HG03025 (cell line): ENCODE measurements around the gene COQ2.
"Not testable (repeated sequence)": the region's sequence is repeated elsewhere in the genome, so short reads cannot be mapped to it uniquely, and the experiment has no call there.

Source experiments
- ATAC-seq: cut with Tn5 transposase; IDR thresholded peaks from one replicate; pipeline ENCODE4 v1.9.1; 2021; ENCODE audit warnings: mild to moderate bottlenecking, moderate library complexity; ENCODE audit not compliant: unreplicated experiment, low FRiP score

Gene COQ2

GRCh38 chr4:83284193-83285054, at the start of gene COQ2:
TSS of gene COQ2 (minus strand) at chr4:83284798. CDS start at chr4:83284764, 34 bp downstream.
- ATAC-seq = peak; percentile 84

- no peak for ATAC-seq
Measured at GRCh38 chr4:83331956-83332355, 47.4 kb upstream of the COQ2 start.

- no peak for ATAC-seq
Measured at GRCh38 chr4:83329521-83330110, 45.0 kb upstream of the COQ2 start.

GRCh38 chr4:83328521-83329187, 44.1 kb upstream of the COQ2 start:
- no peak for ATAC-seq

- ATAC-seq = no peak
Measured at GRCh38 chr4:83326546-83326945, 41.9 kb upstream of the COQ2 start.

- not testable (repeated sequence) for ATAC-seq
Measured at GRCh38 chr4:83325306-83325705, 40.7 kb upstream of the COQ2 start.

GRCh38 chr4:83323136-83323535, 38.5 kb upstream of the COQ2 start:
- no peak for ATAC-seq

GRCh38 chr4:83320548-83320947, 36.0 kb upstream of the COQ2 start:
- no peak for ATAC-seq

GRCh38 chr4:83318666-83319065, 34.1 kb upstream of the COQ2 start:
- no peak for ATAC-seq

- no peak for ATAC-seq
Measured at GRCh38 chr4:83317671-83318070, 33.1 kb upstream of the COQ2 start.

GRCh38 chr4:83316459-83317165, 32.0 kb upstream of the COQ2 start:
- ATAC-seq = no peak

- no peak for ATAC-seq
Measured at GRCh38 chr4:83315341-83315870, 30.8 kb upstream of the COQ2 start.

- no peak for ATAC-seq
Measured at GRCh38 chr4:83308672-83309071, 24.1 kb upstream of the COQ2 start.

- no peak for ATAC-seq
Measured at GRCh38 chr4:83307920-83308319, 23.3 kb upstream of the COQ2 start.

GRCh38 chr4:83305187-83305586, 20.6 kb upstream of the COQ2 start:
- no peak for ATAC-seq

GRCh38 chr4:83297548-83298260, 13.1 kb upstream of the COQ2 start:
- ATAC-seq = no peak

GRCh38 chr4:83293305-83294046, 8.9 kb upstream of the COQ2 start:
- no peak for ATAC-seq

- not testable (repeated sequence) for ATAC-seq
Measured at GRCh38 chr4:83290059-83290774, 5.6 kb upstream of the COQ2 start.

- ATAC-seq = not testable (repeated sequence)
Measured at GRCh38 chr4:83288381-83288780, 3.8 kb upstream of the COQ2 start.
